Suprapubic skin (tissue), 3 donors: ENCODE data around the gene RAD51D.

Experiments
- POLR2A ChIP-seq, 2 donors: fragments of 450-650 bp; IDR thresholded peaks; one replicate each; pipeline ENCODE4 v1.6.1; 2017; ENCODE audit warnings: antibody characterized with exemption in 2 of 2, mild to moderate bottlenecking in 2 of 2, moderate library complexity in 2 of 2
- TF ChIP-seq, protein P1 (sequence below), 2 donors: fragments of 200-600 bp in 1 of 2; fragments of 450-650 bp in 1 of 2; sonication (generic) in 1 of 2; IDR thresholded peaks; one replicate each; pipeline ENCODE4 v1.5.1; 2016 to 2019; ENCODE audit warnings: antibody characterized with exemption in 2 of 2, mild to moderate bottlenecking in 1 of 2, moderate library complexity in 1 of 2

DNA sequence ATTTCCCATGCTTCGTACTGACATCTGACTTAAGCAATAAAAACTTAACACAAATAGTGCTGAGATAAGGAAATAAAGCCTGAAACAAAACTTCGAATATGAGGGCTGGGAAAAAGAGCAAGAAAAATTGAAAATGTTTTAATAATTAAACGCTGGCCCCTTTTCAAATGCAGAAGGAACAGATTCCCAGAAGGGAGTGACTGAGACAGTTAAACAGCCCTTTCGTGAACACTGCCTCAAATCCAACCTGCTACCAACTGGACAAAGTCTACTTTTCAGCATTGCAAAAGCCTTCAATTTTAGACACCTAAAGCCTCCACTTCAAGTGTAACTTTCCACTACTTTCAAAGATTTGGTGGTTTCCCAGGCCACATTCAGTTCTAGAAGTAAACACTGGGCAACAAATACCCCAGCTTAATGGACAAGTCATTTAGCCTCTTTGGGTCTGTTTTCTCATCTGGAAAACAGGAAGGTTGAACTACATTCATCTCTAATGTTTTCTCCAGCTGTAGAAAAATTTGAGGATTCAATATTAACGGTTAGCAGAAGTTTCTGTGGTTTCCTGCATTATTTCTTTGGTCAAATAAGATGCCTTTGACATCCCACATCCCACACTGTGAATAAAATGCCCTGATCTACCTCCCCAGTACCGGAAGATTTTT, 68.0 kb downstream of the RAD51D start:
- TF ChIP-seq, protein P1, sequence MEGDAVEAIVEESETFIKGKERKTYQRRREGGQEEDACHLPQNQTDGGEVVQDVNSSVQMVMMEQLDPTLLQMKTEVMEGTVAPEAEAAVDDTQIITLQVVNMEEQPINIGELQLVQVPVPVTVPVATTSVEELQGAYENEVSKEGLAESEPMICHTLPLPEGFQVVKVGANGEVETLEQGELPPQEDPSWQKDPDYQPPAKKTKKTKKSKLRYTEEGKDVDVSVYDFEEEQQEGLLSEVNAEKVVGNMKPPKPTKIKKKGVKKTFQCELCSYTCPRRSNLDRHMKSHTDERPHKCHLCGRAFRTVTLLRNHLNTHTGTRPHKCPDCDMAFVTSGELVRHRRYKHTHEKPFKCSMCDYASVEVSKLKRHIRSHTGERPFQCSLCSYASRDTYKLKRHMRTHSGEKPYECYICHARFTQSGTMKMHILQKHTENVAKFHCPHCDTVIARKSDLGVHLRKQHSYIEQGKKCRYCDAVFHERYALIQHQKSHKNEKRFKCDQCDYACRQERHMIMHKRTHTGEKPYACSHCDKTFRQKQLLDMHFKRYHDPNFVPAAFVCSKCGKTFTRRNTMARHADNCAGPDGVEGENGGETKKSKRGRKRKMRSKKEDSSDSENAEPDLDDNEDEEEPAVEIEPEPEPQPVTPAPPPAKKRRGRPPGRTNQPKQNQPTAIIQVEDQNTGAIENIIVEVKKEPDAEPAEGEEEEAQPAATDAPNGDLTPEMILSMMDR (IDR thresholded peaks at IDR 0.05), result no peak
- no peak for TF ChIP-seq POLR2A (IDR thresholded peaks at IDR 0.05)
